Purkinje cell (primary cell): ENCODE results near the gene IDUA. TPM values are rescaled to one million over a fixed set of nuclear protein-coding genes. Genes with fewer than 3 reads are reported as not detected.

Source experiments
- polyA plus RNA-seq: library from polyadenylated mRNA; unstranded; fragments of >200 nt; fragmentation: Nextera tagmentation; gene quantifications from 2 replicates; pipeline ENCODE4 v1.2.1, GENCODE V29; 2014

IDUA gene
- 0.25 and 0.30 TPM in 2 replicates for polyA plus RNA-seq

GRCh38 chr4:986879-987623, at the start of gene IDUA:
Gene IDUA, plus strand, starts transcription at chr4:987044. Its CDS starts 41 bp downstream, at chr4:987085.

GRCh38 chr4:973431-974397, 13.1 kb upstream of the IDUA start, which contains the start of gene DGKQ:
Gene DGKQ, minus strand, starts transcription at chr4:973569. Its CDS starts 87 bp downstream, at chr4:973482.

GRCh38 chr4:993111-994029, 6.5 kb downstream of the IDUA start, which contains the start of gene SLC26A1:
Gene SLC26A1, minus strand, starts transcription at chr4:993404. Its CDS starts 1,701 bp downstream, at chr4:991703.

GRCh38 chr4:1011022-1011665, 24.3 kb downstream of the IDUA start, which contains the start of gene FGFRL1:
Gene FGFRL1, plus strand, starts transcription at chr4:1011626. Its CDS starts 860 bp downstream, at chr4:1012486.

Other genes with a start within 250 kb of the IDUA start
- gene CPLX1, start 160.9 kb upstream of the IDUA start, polyA plus RNA-seq = 6.8 and 7.8 TPM in 2 replicates
- gene GAK, start 54.7 kb upstream of the IDUA start, polyA plus RNA-seq = 4.9 and 6.9 TPM in 2 replicates
- gene TMEM175, start 54.6 kb upstream of the IDUA start, polyA plus RNA-seq = 9.4 and 9.9 TPM in 2 replicates
- gene DGKQ, start 13.5 kb upstream of the IDUA start, polyA plus RNA-seq = 0.47 and 0.91 TPM in 2 replicates
- gene SLC26A1, start 6.4 kb downstream of the IDUA start, polyA plus RNA-seq = 1.3 TPM in 1 of 2 replicates, not detected in the other
- gene FGFRL1, start 24.6 kb downstream of the IDUA start, polyA plus RNA-seq = 0.74 and 0.75 TPM in 2 replicates
- 0.39 and 3.2 TPM in 2 replicates for gene RNF212, start 126.5 kb downstream of the IDUA start, polyA plus RNA-seq
- gene SPON2, start 185.5 kb downstream of the IDUA start, polyA plus RNA-seq = not detected in 2 replicates